DOHH2 (cell line): ENCODE data around the gene LSM11.

ENCODE experiments used
- EZH2phosphoT487 ChIP-seq: fragments of 200-600 bp; sonication (generic); IDR thresholded peaks from 2 replicates; pipeline ENCODE4 v1.6.1; 2017; ENCODE audit warnings: borderline replicate concordance, mild to moderate bottlenecking, antibody characterized with exemption, low read length, moderate library complexity, mixed read lengths
- TF ChIP-seq, protein P1 (sequence below): fragments of 200-600 bp; sonication (generic); IDR thresholded peaks from one replicate; pipeline ENCODE4 v1.5.1; 2014; ENCODE audit warnings: antibody characterized with exemption, mild to moderate bottlenecking, low read depth, low read length; ENCODE audit not compliant: poor library complexity, severe bottlenecking

- no peak for TF ChIP-seq EZH2phosphoT487
- TF ChIP-seq, protein P1, sequence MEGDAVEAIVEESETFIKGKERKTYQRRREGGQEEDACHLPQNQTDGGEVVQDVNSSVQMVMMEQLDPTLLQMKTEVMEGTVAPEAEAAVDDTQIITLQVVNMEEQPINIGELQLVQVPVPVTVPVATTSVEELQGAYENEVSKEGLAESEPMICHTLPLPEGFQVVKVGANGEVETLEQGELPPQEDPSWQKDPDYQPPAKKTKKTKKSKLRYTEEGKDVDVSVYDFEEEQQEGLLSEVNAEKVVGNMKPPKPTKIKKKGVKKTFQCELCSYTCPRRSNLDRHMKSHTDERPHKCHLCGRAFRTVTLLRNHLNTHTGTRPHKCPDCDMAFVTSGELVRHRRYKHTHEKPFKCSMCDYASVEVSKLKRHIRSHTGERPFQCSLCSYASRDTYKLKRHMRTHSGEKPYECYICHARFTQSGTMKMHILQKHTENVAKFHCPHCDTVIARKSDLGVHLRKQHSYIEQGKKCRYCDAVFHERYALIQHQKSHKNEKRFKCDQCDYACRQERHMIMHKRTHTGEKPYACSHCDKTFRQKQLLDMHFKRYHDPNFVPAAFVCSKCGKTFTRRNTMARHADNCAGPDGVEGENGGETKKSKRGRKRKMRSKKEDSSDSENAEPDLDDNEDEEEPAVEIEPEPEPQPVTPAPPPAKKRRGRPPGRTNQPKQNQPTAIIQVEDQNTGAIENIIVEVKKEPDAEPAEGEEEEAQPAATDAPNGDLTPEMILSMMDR = no peak
Observed at GRCh38 chr5:157741131-157741530, 2.4 kb upstream of the LSM11 start.
